ENCODE measurements around the gene VOPP1. TPM values are rescaled to one million over a fixed set of nuclear protein-coding genes. Genes with fewer than 3 reads are reported as not detected.

The VOPP1 gene
- total RNA-seq, 2 donors from 2014 or later, result 88.9 to 131 TPM

DNA sequence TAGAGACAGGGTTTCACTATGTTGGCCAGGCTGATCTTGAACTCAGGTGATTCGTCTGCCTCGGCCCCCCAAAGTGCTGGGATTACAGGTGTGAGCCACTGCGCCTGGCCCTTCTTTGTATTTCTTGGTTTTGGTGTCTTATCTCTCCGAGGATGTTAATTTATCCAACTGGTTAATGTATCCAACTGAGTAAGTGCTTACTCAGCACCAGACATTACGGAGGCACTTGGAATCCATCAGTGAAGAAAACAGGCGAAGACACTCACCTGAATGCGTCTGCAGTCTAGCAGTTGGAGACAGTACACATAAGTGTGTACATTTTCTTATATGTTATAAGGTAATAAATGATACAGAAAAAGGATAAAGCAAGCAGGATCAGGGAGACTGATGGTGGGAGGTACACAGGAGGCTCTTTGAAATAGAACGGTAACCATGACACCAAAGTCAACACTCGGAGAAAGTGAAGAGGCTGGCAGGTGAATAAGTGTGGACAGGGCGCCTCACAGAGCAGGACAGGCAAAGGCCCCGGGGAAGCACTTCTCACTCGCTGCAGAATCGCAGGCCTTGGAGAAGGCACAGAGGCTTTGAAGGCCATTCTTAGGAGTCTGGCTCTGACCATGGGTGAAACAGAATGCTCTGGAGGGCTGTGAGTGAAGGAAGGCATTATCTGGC, 134.1 kb downstream of the VOPP1 start:
- TF ChIP-seq, protein P1, sequence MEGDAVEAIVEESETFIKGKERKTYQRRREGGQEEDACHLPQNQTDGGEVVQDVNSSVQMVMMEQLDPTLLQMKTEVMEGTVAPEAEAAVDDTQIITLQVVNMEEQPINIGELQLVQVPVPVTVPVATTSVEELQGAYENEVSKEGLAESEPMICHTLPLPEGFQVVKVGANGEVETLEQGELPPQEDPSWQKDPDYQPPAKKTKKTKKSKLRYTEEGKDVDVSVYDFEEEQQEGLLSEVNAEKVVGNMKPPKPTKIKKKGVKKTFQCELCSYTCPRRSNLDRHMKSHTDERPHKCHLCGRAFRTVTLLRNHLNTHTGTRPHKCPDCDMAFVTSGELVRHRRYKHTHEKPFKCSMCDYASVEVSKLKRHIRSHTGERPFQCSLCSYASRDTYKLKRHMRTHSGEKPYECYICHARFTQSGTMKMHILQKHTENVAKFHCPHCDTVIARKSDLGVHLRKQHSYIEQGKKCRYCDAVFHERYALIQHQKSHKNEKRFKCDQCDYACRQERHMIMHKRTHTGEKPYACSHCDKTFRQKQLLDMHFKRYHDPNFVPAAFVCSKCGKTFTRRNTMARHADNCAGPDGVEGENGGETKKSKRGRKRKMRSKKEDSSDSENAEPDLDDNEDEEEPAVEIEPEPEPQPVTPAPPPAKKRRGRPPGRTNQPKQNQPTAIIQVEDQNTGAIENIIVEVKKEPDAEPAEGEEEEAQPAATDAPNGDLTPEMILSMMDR (IDR thresholded peaks at IDR 0.05), result no peak
- Histone ChIP-seq H3K27ac (no peak overlapping the region), H3K4me1 (ENCODE audit: control insufficient read depth in 1 of 2, low read depth in 2 of 2) (peaks cover 0 to 8% of the 10 kb centered on the region in 2 donors), H3K9me3 (no peaks in the 10 kb centered on the region), H3K36me3 (no peaks in the 10 kb centered on the region), H3K27me3 (replicated peaks; ENCODE audit: insufficient read depth) (no peaks in the 10 kb centered on the region), H3K4me3 (no peak overlapping the region)
- no peak for DNase-seq (ENCODE audit: low spot score)
- ATAC-seq (ENCODE audit: insufficient number of reproducible peaks, low FRiP score, low read depth), result no peak

DNA sequence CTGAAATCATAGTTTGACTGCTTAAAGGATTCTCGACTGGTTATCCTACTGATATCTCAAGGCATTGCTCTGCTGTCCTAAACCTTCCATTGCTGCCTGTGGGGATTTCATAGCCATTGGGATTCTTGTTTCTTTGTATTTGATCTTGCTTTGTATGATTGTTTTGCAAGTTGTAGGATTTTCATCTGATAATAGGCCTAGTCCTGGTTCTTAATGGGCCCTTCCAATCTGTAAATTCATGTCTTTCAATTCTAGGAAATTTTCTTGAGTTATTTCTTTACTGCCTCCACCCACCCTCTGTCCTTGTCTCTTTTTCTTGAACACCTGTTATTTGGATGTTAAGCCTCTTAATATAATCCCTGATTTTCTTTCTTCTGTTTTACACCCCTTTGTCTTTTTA, 134.9 kb downstream of the VOPP1 start:
- TF ChIP-seq, protein P1 (IDR thresholded peaks at IDR 0.05), result no peak
- H3K27ac ChIP-seq, result no peak overlapping the region
- H3K36me3 ChIP-seq, result no peaks in the 10 kb centered on the region
- no peak for DNase-seq (ENCODE audit: low spot score)
- H3K4me1 ChIP-seq (ENCODE audit: control insufficient read depth in 1 of 2, low read depth in 2 of 2), result peaks cover 0 to 9% of the 10 kb centered on the region in 2 donors
- ATAC-seq (ENCODE audit: insufficient number of reproducible peaks, low FRiP score, low read depth), result no peak
- no peak overlapping the region for H3K4me3 ChIP-seq
- no peaks in the 10 kb centered on the region for H3K9me3 ChIP-seq
- H3K27me3 ChIP-seq (replicated peaks; ENCODE audit: insufficient read depth), result no peaks in the 10 kb centered on the region

DNA sequence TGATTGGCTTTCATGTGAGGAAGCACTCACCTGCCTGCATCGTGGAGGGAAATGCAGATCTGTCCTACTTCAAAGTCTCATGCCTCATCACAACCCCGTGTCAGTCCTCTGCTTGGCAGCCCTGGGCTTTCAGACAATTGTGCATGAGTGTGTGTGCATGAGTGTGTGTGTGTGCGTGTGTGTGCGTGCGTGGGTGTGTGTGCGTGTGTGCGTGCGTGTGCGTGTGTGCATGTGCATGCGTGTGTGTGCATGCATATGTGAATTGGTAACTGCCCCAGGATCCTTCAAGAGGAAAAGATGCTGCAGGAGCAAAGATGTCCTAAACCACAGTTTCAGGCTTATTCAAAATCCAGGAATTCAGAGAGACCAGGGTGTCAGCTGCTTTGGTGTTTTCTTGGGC, 135.8 kb downstream of the VOPP1 start:
- DNase-seq (ENCODE audit: low spot score) (no peak), ATAC-seq (ENCODE audit: insufficient number of reproducible peaks, low FRiP score, low read depth) (no peak)
- no peaks in the 10 kb centered on the region for H3K27me3 ChIP-seq (replicated peaks; ENCODE audit: insufficient read depth)
- no peak overlapping the region for H3K27ac ChIP-seq
- no peaks in the 10 kb centered on the region for H3K36me3 ChIP-seq
- H3K4me3 ChIP-seq, result no peak overlapping the region
- TF ChIP-seq, protein P1 (IDR thresholded peaks at IDR 0.05), result no peak
- H3K4me1 ChIP-seq (ENCODE audit: control insufficient read depth in 1 of 2, low read depth in 2 of 2), result peaks cover 0 to 9% of the 10 kb centered on the region in 2 donors
- H3K9me3 ChIP-seq, result no peaks in the 10 kb centered on the region

DNA sequence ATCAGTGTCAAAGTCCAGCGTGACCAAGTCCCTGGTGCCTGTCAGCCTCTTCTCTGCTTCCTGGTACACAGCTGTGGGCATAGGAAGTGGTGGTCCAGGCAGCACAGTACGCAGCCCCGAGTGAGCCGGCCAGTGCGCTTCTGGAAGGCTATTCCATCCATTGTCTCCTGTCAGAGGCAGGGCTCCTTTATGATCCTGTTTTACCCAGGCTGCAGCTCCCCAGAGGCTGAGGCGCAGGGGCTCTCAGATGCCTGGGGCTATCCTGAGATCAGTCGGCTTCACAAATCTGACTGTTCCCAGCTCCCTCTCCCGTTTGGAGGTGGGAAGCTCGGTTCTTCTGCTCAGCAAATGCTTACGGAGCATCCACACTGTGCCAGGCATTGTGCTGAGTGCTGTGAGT, 136.8 kb downstream of the VOPP1 start:
- Histone ChIP-seq H3K4me1 (ENCODE audit: control insufficient read depth in 1 of 2, low read depth in 2 of 2) (peaks cover 0 to 8% of the 10 kb centered on the region in 2 donors), H3K36me3 (no peaks in the 10 kb centered on the region), H3K4me3 (no peak overlapping the region), H3K9me3 (no peaks in the 10 kb centered on the region), H3K27me3 (replicated peaks; ENCODE audit: insufficient read depth) (no peaks in the 10 kb centered on the region), H3K27ac (no peak overlapping the region)
- TF ChIP-seq, protein P1 (IDR thresholded peaks at IDR 0.05), result no peak
- ATAC-seq (ENCODE audit: insufficient number of reproducible peaks, low FRiP score, low read depth), result no peak
- DNase-seq (ENCODE audit: low spot score), result no peak

DNA sequence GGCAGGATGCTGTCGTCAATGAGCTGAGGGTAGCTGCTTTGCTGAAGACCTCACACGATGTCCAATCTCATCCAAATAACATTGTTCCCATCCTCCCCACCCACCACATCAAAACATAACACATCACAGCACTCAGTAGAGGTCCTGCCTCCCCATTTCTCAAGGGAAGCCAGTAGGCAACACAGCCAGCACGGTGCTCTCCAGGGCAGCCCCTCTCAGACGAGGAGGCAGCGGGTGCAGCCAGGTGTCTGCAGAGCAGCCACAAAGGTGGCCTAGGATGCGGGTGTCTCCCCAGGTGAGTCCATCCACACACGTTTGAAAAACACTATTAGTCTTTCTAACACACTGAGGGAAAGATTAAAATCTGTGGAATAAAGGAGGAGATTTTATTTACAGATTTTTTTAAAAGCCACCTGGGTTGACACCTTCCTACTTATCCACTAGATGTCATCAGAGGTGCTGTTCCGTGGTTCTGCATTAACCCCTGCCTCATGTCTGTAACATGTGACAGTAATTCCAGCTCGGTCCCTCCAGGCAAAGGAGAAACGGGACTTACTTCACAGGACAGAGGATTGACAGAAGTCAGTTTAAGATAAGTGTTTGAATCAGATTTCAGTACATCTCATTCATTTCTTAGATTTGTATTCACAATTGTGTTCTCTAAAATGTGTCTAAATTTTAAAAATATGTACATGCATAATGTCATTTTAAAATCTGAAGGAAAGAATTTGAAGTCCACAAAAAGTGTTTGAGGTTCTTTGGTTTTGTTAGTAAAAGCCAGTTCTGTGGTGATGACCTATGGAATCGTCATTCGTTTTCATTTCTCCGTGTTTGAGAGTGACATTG, 139.1 kb downstream of the VOPP1 start:
- Histone ChIP-seq H3K9me3 (no peaks in the 10 kb centered on the region), H3K27me3 (replicated peaks; ENCODE audit: insufficient read depth) (no peaks in the 10 kb centered on the region), H3K36me3 (no peaks in the 10 kb centered on the region), H3K4me1 (ENCODE audit: control insufficient read depth in 1 of 2, low read depth in 2 of 2) (peaks cover 0 to 8% of the 10 kb centered on the region in 2 donors), H3K27ac (no peak overlapping the region), H3K4me3 (no peak overlapping the region)
- DNase-seq (ENCODE audit: low spot score) (no peak), ATAC-seq (ENCODE audit: insufficient number of reproducible peaks, low FRiP score, low read depth) (no peak)
- TF ChIP-seq, protein P1 (IDR thresholded peaks at IDR 0.05), result no peak
